ENCODE measurements around the gene FCRL6. TPM values are rescaled to one million over a fixed set of nuclear protein-coding genes. Genes with fewer than 3 reads are reported as not detected.

FCRL6 gene
- total RNA-seq, 2 experiments from 2014 or later = 6.0 to 7.3 TPM

DNA sequence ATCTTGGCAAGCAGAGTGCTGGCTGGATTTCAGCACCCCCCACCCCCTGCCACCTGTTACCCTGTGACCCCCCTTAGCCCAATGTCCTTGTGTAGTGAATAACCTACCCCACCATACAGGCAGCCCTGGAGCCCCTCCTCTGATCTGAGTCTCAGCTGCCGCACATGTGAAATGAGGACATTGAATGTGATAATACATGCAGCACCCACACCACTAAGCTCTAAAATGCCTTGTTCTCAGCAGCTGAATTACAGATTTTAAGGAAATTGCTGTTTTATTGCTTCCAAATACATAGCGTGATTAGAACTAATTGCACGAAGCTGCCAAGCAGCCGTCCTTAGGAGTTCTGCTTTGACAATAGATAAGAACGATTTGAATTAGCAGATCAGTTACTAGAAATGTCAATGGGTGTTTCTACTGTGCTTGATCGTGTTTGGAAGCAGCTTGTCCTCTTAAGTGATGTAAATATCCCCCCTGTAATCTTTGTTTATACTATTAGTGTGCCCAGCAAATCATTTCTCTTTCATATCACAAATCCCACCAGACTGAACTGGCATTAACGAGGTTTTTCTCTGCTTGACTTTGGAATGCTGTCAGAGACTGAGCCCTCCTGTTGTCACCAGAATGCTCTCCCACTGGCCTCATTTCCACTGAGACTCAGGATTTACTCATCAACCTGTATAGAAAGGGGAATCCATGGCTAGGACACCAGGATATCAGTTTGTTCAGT lies 29.4 kb downstream of the FCRL6 start:
- POLR2A ChIA-PET = no interaction called here
- Mint-ChIP-seq H3K36me3 (peaks cover 12% of the 10 kb centered on the region), H3K27me3 (peaks cover 28% of the 10 kb centered on the region), H3K4me3 (no peak overlapping the region), H3K9me3 (peaks cover 6% of the 10 kb centered on the region), H3K4me1 (peaks cover 26% of the 10 kb centered on the region), H3K27ac (no peak overlapping the region)
- no peak for DNase-seq
- no peak for ATAC-seq (ENCODE audit: low read depth)

DNA sequence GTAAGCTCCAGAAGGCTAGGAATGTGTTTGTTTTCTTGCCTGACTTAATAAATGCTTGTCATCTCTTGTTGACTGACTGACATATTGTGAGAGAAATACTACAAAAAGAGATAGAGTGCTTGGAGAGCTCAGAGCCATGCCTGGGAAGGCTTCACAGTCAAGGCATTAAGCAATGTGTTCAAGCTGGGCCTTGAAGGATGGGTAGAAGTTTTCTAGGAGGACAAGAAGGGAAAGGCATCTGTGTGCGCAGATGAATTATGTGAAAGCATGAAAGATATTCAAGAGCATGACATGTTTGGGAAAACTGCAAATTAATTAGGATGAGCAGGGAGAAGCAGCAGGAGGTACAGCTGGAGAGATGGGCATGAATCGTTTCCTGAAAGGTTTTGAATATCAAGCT lies 30.1 kb downstream of the FCRL6 start:
- Mint-ChIP-seq H3K36me3 (peaks cover 12% of the 10 kb centered on the region), H3K9me3 (peaks cover 6% of the 10 kb centered on the region), H3K27me3 (peaks cover 28% of the 10 kb centered on the region), H3K4me3 (no peak overlapping the region), H3K4me1 (peaks cover 20% of the 10 kb centered on the region), H3K27ac (no peak overlapping the region)
- POLR2A ChIA-PET = no interaction called here
- no peak for ATAC-seq (ENCODE audit: low read depth)
- no peak for DNase-seq

DNA sequence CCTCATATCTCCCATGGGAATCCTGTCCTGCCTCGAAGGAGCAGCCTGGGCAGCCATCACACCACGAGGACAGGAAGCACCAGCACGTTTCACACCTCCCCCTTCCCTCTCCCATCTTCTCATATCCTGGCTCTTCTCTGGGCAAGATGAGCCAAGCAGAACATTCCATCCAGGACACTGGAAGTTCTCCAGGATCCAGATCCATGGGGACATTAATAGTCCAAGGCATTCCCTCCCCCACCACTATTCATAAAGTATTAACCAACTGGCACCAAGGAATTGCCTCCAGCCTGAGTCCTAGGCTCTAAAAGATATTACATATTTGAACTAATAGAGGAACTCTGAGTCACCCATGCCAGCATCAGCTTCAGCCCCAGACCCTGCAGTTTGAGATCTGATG lies 33.2 kb downstream of the FCRL6 start:
- ATAC-seq (ENCODE audit: low read depth) = no peak

DNA sequence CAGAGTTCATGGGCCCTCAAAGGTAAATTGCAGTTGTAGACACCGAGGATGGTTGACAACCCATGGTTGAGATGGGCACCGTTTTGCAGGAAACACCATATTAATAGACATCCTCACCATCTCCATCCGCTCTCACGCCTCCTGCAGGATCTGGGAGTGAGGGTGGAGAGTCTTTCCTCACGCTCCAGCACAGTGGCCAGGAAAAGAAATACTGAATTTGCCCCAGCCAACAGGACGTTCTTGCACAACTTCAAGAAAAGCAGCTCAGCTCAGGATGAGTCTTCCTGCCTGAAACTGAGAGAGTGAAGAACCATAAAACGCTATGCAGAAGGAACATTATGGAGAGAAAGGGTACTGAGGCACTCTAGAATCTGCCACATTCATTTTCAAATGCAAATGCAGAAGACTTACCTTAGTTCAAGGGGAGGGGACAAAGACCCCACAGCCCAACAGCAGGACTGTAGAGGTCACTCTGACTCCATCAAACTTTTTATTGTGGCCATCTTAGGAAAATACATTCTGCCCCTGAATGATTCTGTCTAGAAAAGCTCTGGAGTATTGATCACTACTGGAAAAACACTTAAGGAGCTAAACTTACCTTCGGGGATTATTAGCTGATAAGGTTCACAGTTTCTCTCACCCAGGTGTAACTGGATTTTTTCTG lies 33.8 kb downstream of the FCRL6 start:
- Mint-ChIP-seq H3K27ac (no peak overlapping the region), H3K36me3 (no peaks in the 10 kb centered on the region), H3K9me3 (no peaks in the 10 kb centered on the region), H3K4me3 (no peak overlapping the region), H3K4me1 (peaks cover 8% of the 10 kb centered on the region), H3K27me3 (peaks cover 13% of the 10 kb centered on the region)
- DNase-seq = no peak
- POLR2A ChIA-PET = no interaction called here
- ATAC-seq (ENCODE audit: low read depth) = no peak

More for the DNA sequence above, 33.2 kb downstream of the FCRL6 start:
- H3K4me3 Mint-ChIP-seq = no peak overlapping the region
- H3K36me3 Mint-ChIP-seq = no peaks in the 10 kb centered on the region
- no peaks in the 10 kb centered on the region for H3K9me3 Mint-ChIP-seq
- POLR2A ChIA-PET = no interaction called here
- DNase-seq = no peak
- peaks cover 14% of the 10 kb centered on the region for H3K27me3 Mint-ChIP-seq
- H3K27ac Mint-ChIP-seq = no peak overlapping the region
- peaks cover 8% of the 10 kb centered on the region for H3K4me1 Mint-ChIP-seq

DNA sequence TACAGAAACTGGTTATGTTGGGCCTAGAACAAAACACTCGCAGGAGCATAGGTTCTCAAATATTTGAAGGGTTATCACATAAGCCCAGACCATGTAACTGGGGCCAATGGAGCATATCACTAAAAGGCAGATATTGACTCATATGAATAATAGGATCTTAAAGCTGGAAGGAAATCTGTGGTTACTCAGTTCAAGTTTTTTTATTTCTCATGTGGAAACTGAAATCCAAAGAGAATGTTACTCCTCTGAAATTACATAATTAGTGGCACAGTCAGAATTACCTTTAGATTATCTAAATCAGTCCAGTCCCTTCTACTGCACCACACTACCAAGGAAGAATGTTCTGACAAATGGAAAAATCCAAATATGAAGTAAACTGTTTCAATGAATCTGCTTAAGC lies 36.6 kb downstream of the FCRL6 start:
- Mint-ChIP-seq H3K4me1 (peaks cover 8% of the 10 kb centered on the region), H3K36me3 (no peaks in the 10 kb centered on the region), H3K9me3 (no peaks in the 10 kb centered on the region), H3K27me3 (peaks cover 7% of the 10 kb centered on the region), H3K4me3 (no peak overlapping the region), H3K27ac (no peak overlapping the region)
- no peak for DNase-seq
- ATAC-seq (ENCODE audit: low read depth) = no peak
- POLR2A ChIA-PET = no interaction called here

DNA sequence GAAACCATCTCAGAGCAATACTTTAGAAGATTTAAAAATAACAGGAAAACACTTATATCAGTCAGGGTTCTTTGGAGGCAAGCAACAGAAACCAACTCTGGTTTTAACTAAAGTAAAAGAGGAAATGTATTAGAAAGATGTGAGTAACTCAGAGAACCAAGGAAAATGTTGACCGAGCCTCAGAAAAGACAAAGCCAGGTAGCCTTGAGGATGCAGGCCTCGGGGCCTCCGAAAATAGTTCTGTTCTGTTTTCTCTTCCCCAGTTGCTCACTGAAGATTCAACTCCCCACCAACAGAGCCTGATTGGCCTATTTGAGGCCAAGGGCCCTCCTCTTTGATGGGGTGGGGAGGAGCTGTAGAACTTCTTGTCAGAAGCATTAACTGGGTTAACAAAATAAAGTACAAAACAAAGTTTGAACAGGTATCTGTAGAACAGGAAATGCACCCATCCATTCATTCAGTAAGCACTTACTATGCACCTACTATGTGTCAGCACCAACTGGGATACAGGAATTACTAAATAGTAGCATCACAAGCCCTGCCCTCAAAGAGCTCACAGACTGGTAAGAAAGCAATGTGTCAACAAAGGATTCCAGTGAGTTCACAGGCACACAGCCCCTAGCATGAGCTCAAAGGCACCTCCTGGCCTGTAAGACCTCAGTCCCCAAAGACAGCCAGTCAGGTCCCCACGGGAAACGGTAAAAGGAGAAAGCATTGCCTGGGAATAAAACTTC lies 37.1 kb downstream of the FCRL6 start:
- Mint-ChIP-seq H3K4me1 (peaks cover 8% of the 10 kb centered on the region), H3K27ac (no peak overlapping the region), H3K36me3 (no peaks in the 10 kb centered on the region), H3K4me3 (no peak overlapping the region), H3K27me3 (peaks cover 10% of the 10 kb centered on the region), H3K9me3 (no peaks in the 10 kb centered on the region)
- DNase-seq (no peak), ATAC-seq (ENCODE audit: low read depth) (no peak)
- POLR2A ChIA-PET = no interaction called here

DNA sequence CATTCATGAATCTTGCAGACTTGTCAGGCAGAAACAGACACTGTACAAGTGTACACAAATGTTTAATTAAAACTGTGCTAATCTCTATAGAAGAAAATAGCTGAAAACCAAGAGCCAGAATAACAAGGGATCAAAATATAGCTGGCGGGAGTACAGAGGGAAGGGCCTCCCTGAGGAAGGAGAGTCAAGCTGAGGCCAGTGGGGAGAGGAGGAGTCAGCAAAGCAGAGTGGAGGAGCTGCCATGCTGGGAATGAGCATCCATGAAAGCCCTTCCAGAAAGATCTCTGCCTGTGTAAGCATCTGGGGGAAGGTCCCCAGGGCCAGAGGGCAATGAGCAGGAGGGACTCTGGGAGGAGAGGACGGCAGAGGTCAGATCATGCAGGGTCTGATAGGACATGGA lies 39.6 kb downstream of the FCRL6 start:
- POLR2A ChIA-PET = no interaction called here

DNA sequence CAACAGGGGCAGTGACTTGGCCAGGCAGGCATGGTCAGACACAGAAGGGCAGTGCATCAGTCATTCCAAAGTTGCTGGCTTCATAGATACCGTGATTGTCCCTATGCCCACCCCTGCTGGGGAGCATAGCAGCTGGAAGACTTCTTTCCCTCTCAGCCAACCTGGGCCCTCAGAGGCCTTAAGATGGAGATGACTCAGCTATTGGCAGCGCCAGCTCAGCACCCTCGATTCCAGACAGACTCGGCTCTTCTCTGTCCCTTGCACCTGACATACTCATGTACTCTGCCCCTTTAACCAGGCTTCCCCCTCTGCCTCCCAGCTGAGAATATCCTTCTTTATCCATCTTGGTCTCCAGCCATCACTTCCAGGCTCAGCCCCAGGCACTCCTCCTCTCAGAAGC lies 41.3 kb downstream of the FCRL6 start:
- Mint-ChIP-seq H3K27ac (no peak overlapping the region), H3K4me3 (no peak overlapping the region), H3K36me3 (no peaks in the 10 kb centered on the region), H3K4me1 (peaks cover 9% of the 10 kb centered on the region), H3K27me3 (peaks cover 12% of the 10 kb centered on the region), H3K9me3 (no peaks in the 10 kb centered on the region)
- ATAC-seq (ENCODE audit: low read depth) (no peak), DNase-seq (no peak)
- POLR2A ChIA-PET = no interaction called here

More for the DNA sequence above, 39.6 kb downstream of the FCRL6 start:
- ATAC-seq (ENCODE audit: low read depth) (no peak), DNase-seq (no peak)
- no peak overlapping the region for H3K27ac Mint-ChIP-seq
- no peaks in the 10 kb centered on the region for H3K36me3 Mint-ChIP-seq
- H3K4me1 Mint-ChIP-seq = peaks cover 5% of the 10 kb centered on the region
- peaks cover 12% of the 10 kb centered on the region for H3K27me3 Mint-ChIP-seq
- H3K9me3 Mint-ChIP-seq = no peaks in the 10 kb centered on the region
- no peak overlapping the region for H3K4me3 Mint-ChIP-seq

DNA sequence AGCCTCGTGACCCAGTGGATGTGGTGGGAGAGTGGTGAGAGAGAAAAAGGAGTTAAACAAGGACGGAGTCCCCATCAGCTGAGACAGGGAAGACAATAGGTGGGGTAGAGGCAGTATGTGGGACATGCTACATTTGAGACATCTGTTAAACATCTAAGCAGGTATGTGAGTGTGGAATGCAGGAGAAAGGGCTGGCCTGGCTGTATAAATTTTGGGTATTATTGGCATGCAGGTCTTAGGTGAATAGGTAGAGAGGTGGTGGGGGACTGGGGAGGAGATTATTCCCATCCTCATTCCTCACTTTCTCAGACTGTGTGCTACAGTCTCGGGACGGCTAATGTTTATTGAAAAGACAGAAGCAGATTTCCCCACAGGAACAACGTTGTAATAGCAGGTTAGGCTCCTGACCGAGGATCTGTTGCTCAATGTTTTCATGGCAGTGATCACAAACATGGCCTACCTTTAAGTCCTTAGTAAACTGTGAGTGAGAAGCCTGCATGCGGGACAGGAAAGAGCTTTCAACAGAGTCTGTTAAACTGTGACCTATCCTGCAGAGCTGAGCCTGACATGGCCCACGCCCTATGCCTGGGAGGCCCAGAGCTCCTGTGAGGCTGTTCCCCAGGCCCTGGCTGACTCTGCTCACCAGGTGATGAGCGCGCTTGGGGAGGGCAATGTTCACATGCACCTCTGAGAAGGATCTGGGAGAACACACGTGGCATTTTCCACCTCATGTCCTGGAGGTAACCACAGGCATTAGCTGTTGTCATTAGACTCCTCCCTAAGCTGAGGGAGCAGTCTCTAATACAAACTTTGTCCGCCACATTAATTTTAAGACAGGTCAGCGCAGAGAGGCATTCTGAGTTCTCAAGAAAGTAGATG lies 43.8 kb downstream of the FCRL6 start:
- peaks cover 14% of the 10 kb centered on the region for H3K27me3 Mint-ChIP-seq
- POLR2A ChIA-PET = no interaction called here
- no peaks in the 10 kb centered on the region for H3K9me3 Mint-ChIP-seq
- ATAC-seq (ENCODE audit: low read depth) = no peak
- H3K4me1 Mint-ChIP-seq = peaks cover 6% of the 10 kb centered on the region
- no peak overlapping the region for H3K4me3 Mint-ChIP-seq
- DNase-seq = no peak
- H3K36me3 Mint-ChIP-seq = no peaks in the 10 kb centered on the region
- no peak overlapping the region for H3K27ac Mint-ChIP-seq

DNA sequence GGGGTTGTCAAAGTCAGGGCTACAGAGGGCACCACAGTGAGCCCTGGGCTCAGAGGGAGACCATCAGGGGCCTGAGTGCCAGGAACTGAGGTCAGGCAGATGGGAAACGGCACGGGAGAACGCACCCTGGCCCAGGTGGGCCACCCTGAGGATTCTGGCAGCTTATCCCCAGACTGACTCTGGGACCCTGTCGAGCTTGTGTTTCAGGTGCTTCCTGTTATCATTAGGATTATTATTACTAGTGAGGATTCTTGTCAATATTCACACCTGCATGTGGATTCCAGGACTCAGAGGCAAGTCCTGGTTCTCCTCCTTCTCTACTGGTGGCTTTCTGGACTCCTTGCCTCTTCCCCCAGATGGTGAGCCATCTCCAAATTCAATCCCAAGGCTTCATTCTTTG lies 45.1 kb downstream of the FCRL6 start:
- POLR2A ChIA-PET = no interaction called here
- Mint-ChIP-seq H3K4me3 (no peak overlapping the region), H3K9me3 (no peaks in the 10 kb centered on the region), H3K27me3 (peaks cover 17% of the 10 kb centered on the region), H3K27ac (no peak overlapping the region), H3K4me1 (peaks cover 6% of the 10 kb centered on the region), H3K36me3 (no peaks in the 10 kb centered on the region)
- DNase-seq = no peak
- no peak for ATAC-seq (ENCODE audit: low read depth)

DNA sequence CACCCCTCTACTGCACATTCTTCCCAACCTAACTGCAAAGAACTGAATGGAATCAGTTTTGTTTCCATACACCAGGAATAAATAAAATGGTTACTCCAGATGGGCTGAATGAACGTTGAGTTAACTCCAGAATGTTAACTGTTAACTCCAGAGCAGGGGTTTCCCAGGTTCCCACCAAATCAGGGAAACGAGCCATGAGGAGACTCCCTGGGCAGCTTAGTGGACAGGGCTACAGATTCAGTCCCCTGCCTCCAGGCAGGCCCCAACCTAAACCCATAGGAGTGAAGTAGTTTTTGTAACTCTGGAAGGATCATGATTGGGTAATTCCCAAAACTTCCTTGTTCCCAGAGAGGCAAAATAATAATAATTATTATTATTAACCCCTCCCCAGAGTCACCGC lies 46.2 kb downstream of the FCRL6 start:
- peaks cover 9% of the 10 kb centered on the region for H3K4me1 Mint-ChIP-seq
- H3K9me3 Mint-ChIP-seq = no peaks in the 10 kb centered on the region
- H3K27ac Mint-ChIP-seq = no peak overlapping the region
- peaks cover 21% of the 10 kb centered on the region for H3K27me3 Mint-ChIP-seq
- DNase-seq (no peak), ATAC-seq (ENCODE audit: low read depth) (no peak)
- H3K4me3 Mint-ChIP-seq = no peak overlapping the region
- POLR2A ChIA-PET = no interaction called here
- H3K36me3 Mint-ChIP-seq = no peaks in the 10 kb centered on the region

DNA sequence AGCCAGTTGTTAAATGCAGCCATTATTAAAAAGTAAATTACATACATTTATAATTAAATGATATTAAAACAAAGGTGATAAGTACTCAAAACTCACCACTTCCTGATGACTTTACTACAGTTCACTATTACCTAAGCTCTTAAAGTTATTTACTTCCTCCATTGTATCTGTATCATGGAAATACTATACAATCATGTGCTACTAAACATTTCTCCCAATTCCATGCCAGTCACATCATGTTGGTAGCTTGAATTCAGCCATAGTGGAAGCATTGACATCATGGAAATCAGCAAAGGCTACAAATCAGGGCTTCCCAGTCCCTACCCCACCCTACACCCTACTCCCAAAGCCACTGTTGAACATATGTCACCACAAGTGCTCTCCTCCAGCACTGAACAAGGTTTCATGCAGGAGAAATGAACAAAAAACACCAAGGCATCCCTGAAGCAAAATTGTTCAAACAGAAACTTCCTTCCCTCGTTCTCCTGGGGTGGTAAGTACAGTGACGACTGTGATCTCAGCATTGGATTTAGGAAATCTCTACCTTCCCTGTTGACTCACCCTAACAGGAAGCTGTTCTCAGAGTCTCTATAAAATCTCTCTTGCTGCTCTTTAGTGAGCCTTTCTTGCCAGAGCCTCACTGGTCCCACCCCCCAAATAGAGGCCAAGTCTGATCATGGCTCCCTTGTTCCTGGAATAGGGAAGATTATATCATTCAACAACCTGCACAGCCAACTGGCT lies 47.6 kb downstream of the FCRL6 start:
- H3K36me3 Mint-ChIP-seq = no peaks in the 10 kb centered on the region
- H3K27me3 Mint-ChIP-seq = peaks cover 13% of the 10 kb centered on the region
- H3K4me1 Mint-ChIP-seq = peaks cover 15% of the 10 kb centered on the region
- H3K27ac Mint-ChIP-seq = no peak overlapping the region
- ATAC-seq (ENCODE audit: low read depth) (no peak), DNase-seq (no peak)
- POLR2A ChIA-PET = no interaction called here
- no peak overlapping the region for H3K4me3 Mint-ChIP-seq
- H3K9me3 Mint-ChIP-seq = no peaks in the 10 kb centered on the region

DNA sequence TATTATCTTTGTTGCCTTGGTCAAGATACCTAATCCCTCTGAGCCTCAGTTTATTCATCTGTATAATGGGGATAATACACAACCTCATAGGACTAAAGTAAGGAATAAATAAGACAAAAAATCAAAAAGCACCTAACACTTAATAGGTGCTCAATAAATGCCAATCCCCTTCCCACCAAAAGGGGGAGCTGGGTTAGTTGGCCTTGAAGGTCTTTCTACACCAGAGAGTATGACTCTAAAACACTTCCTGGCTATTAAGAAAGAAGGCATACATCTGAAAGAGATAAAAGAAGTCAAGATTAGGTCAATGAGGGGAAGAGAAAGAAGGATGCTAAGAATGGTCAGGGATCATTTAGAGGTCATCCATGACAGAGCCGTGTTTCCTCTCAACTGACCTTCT lies 49.2 kb downstream of the FCRL6 start:
- POLR2A ChIA-PET = no interaction called here
- H3K36me3 Mint-ChIP-seq = no peaks in the 10 kb centered on the region
- no peak overlapping the region for H3K27ac Mint-ChIP-seq
- no peak for ATAC-seq (ENCODE audit: low read depth)
- H3K27me3 Mint-ChIP-seq = peaks cover 13% of the 10 kb centered on the region
- no peak for DNase-seq
- peaks cover 18% of the 10 kb centered on the region for H3K4me1 Mint-ChIP-seq
- no peak overlapping the region for H3K4me3 Mint-ChIP-seq
- H3K9me3 Mint-ChIP-seq = no peaks in the 10 kb centered on the region
